GM12801 (cell line): ENCODE measurements around the gene EPB41L4B.

Experiments used
- TF ChIP-seq, protein P1 (sequence below): IDR thresholded peaks from one replicate; pipeline ENCODE4 v1.5.1; 2011; ENCODE audit warnings: control low read depth; ENCODE audit not compliant: insufficient read length; ENCODE audit errors: extremely low read depth

EPB41L4B gene

DNA sequence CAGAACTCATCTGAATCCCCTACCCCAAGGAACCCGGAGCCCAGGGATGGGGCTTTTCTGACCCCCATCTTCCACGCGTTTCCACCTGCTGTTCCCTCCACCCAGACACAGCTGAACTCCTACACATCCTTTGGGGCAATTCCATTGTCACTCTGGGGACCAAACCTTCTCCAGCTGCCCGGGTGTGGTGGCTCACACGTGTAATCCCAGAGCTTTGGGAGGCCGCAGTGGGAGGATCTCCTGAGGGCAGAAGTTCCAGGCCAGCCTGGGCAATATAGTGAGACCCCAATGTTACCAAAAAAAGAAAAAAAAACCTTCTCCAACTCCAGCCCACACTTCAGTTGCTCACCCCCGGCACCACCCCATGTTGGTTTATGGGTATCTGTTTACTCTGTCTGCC lies 8.1 kb downstream of the EPB41L4B start:
- TF ChIP-seq, protein P1, sequence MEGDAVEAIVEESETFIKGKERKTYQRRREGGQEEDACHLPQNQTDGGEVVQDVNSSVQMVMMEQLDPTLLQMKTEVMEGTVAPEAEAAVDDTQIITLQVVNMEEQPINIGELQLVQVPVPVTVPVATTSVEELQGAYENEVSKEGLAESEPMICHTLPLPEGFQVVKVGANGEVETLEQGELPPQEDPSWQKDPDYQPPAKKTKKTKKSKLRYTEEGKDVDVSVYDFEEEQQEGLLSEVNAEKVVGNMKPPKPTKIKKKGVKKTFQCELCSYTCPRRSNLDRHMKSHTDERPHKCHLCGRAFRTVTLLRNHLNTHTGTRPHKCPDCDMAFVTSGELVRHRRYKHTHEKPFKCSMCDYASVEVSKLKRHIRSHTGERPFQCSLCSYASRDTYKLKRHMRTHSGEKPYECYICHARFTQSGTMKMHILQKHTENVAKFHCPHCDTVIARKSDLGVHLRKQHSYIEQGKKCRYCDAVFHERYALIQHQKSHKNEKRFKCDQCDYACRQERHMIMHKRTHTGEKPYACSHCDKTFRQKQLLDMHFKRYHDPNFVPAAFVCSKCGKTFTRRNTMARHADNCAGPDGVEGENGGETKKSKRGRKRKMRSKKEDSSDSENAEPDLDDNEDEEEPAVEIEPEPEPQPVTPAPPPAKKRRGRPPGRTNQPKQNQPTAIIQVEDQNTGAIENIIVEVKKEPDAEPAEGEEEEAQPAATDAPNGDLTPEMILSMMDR = no peak

DNA sequence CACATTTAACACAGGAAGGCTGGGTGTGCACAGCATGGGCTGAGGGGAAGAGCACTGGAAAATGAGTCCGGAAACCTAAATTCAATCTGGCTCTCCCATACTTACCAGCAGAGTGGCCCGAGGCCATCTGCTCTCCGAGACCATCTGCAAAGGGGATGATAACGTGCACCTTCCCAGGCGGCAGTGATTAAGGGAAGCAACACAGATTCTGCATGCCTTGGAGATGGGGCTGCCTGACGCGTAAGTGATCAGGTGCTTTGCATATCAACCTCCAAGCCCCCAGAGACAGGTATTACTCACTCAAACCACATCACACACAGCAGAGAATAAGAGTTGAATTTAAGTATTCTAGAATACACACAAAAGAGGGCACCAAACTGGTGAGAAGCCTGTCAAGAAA lies 9.1 kb downstream of the EPB41L4B start:
- TF ChIP-seq, protein P1 = no peak

DNA sequence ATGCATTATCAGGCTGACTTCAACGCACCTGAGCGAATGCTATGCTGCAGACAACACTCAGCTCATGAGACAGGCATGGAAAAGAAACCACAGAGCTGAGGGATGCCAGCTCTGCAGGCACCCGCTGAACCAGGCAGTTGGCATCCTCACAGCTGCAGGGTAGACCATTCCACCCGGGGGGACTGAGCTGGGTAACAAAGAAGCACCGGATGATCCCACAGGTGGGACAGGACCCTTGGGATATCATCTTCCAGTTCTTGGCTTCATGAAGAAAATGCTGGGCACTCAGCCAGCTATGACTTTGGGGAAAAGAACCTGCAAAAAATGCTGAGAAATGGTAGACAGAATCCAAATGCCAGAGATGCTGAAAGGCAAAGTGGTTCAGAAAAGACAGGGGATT lies 9.6 kb downstream of the EPB41L4B start:
- TF ChIP-seq, protein P1 = no peak

DNA sequence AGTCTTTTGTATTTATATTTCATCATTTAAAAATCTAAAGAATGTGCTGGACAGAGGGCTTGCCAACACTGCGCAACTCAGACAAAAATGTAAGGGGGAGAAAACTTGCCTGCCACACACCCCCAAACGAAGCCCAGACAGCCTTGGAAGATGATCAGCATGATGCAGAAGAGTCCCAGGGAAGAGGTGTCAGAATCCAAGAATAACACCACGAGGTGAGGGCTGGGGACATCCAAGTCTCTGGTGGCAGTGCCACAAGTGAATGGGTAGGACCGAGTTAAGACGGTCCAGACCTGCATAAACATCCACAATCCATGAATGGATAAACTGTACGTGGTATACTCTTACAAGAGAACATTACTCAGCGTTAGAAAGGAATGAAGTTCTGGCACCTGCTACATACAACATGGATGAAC lies 10.4 kb downstream of the EPB41L4B start:
- TF ChIP-seq, protein P1 = no peak

DNA sequence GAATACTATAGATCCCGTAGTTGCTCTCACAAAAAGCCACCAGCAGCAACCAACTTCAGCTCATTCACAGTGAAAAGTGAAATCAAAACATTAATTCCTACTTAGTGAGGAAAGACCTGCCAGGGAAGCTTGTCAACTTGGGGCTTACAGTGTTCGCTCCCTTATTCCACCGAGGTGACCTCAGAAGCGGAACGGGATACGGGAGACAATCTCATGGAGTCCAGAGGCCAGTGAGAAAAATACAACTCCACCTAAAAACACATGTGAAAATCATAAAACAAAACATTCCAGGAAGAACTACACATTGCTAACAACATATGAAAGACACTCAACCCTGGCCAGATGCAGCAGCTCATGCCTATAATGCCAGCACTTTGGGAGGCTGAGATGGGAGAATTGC lies 11.6 kb downstream of the EPB41L4B start:
- TF ChIP-seq, protein P1 = no peak

DNA sequence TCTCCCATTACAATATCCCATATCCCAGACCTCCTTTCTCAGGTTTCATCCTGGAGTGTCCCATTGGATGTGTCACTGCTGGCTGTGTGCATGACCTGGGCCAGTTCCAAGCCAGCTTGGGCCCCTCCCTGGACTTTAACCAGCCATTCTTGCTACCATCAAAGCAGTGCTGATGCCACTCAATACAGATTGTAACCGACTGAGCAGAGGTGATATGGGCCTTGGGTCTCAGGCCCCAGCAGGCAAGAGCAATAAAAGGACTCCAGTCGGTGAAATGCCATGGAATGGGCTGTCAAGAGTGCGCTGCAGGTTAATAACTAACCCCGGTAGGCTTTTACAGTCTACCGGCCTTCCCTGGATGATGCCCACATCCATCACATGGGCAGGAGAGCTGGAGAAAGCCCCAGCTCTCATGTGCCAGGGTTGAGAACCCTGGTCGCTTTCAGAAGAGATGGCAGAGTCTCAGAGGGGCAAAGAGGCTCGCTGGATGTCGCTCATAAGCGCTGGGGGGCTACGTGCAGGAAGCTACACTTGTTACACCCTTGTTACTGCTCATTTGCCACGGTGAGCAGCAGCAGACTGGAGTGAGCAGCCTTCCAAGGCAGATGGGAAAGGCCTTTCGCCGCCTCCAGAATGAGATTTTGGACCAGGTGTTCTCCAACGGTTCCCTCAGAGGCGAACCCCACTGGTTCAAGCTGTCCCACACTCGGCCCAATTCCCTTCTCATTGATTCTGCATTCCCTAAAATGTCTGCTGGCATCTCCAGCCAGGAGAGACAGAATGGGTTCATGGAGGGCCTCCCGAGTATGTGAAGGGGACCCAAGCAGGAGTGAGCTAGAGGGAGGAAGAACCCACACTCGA lies 13.2 kb downstream of the EPB41L4B start:
- TF ChIP-seq, protein P1 = no peak

DNA sequence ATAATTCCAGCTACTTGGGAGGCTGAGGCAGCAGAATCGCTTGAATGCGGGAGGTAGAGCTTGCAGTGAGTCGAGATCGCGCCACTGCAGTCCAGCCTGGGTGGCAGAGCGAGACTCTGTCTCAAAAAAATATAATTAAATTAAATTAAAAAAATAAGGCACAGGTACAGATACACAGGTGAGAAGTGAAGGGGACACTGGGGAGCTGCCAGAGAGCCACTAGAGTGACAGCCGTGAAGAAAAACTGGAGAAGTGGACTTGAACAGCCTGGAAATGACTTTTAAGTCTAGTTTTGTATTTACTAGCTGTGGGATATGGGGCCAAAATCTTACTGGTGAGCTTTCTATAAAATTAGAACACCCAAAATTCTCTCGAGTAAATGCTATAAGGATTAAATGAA lies 15.1 kb downstream of the EPB41L4B start:
- TF ChIP-seq, protein P1 = no peak
